H1 (cell line): ENCODE measurements around the gene ZFP36L1. TPM values are rescaled to one million over a fixed set of nuclear protein-coding genes. Genes with fewer than 3 reads are reported as not detected.

Experiments
- BACH1 ChIP-seq: IDR thresholded peaks from 2 replicates; pipeline ENCODE4 v1.6.1; 2012; ENCODE audit warnings: low read length, improper control_type of control experiment
- CTCF ChIP-seq, 3 experiments: IDR thresholded peaks; 1 replicate in 2 of 3; 2 replicates in 1 of 3; pipeline versions ENCODE4 v1.5.1 to v1.6.1; 2011; ENCODE audit warnings: low read length in 3 of 3, mild to moderate bottlenecking in 3 of 3, inconsistent platforms in 2 of 3, low read depth in 1 of 3, moderate library complexity in 1 of 3; ENCODE audit not compliant: insufficient read depth in 1 of 3; ENCODE audit errors: control extremely low read depth in 1 of 3
- MAFK ChIP-seq: IDR thresholded peaks from 2 replicates; pipeline ENCODE4 v1.6.1; 2012; ENCODE audit warnings: low read depth, mild to moderate bottlenecking, improper control_type of control experiment, low read length
- POLR2AphosphoS5 ChIP-seq: IDR thresholded peaks from 2 replicates; pipeline ENCODE4 v1.6.1; 2011; ENCODE audit warnings: low read depth, low read length
- TAF1 ChIP-seq: IDR thresholded peaks from 2 replicates; pipeline ENCODE4 v1.6.1; 2011; ENCODE audit warnings: mild to moderate bottlenecking, low read depth, low read length
- TAF7 ChIP-seq: optimal IDR thresholded peaks from 2 replicates; pipeline ENCODE3; 2011; ENCODE audit warnings: low read depth, mild to moderate bottlenecking, inconsistent platforms, low read length, moderate library complexity, borderline replicate concordance
- polyA plus RNA-seq, 7 experiments: library from polyadenylated mRNA; depleted of rRNA in 3 of 7; stranded (reverse) in 5 of 7; unstranded in 2 of 7; fragments of >200 nt in 5 of 7; fragments of 200-250 nt in 2 of 7; gene quantifications; 1 replicate in 5 of 7; 2 replicates in 1 of 7; 4 replicates in 1 of 7; pipeline versions ENCODE4 v1.2.1 to v1.2.3, GENCODE V29; 2011 to 2013; ENCODE audit warnings: missing spikeins in 2 of 7, mixed read lengths in 2 of 7
- total RNA-seq: library from RNA; stranded (reverse); fragmentation: NEBNext Ultra II Directional; extraction: Animal tissue kit (Norgen Biotek cat#: 25700); gene quantifications from 2 replicates; pipeline ENCODE4 v1.2.1, GENCODE V29; 2021
- TF ChIP-seq, protein P1 (sequence below): IDR thresholded peaks from 2 replicates; pipeline ENCODE4 v1.6.1; 2012; ENCODE audit warnings: low read length, inconsistent platforms

Gene ZFP36L1
- total and polyA plus RNA-seq, 2 of the 8 experiments (the other 6 are each of a cell fraction or from before 2014, with no cell fraction given): 80.4 to 132 TPM

DNA sequence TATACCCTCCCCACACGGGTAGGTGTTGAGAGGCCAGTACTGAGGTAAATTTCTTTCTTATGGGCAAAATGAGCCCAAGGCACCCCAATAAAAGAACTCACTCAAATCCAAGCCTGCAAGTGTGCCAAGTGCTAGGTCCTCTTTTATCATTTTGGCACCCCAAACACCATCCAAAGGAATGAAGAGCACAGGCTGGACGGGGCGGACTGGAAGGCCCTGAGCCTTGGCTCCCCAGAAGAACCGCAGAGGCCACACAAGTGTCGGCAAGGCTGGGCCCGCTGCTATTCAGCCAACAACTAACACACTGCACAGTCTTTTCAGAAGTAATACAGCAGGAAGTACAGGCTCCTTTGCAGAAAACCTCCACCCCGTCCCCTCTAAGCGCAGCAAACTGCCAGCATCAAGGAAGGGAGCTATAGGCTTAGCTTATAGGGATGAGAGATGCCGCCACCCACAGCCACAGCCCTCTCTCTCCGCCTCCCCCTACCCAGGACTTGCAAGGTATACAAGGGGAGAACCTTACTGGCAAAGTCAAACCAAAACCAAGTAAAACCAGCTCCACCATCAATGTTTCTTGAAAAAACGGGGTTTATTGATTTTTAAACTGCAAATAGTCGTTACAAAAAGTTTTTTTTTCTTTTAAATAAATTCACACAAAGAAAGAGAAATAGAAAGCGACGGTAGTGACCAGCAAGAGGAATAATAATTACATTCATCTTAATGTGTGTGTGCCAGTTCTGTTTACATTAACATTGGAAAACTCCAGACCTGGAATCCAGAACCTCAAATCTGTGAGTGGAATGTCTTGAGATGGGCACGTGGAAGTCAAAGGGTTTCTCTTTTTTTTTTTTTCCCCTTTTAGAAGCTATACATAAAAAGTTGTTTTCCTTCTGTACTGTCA, 5.5 kb downstream of the ZFP36L1 start (continued):
- TF ChIP-seq, protein P1, sequence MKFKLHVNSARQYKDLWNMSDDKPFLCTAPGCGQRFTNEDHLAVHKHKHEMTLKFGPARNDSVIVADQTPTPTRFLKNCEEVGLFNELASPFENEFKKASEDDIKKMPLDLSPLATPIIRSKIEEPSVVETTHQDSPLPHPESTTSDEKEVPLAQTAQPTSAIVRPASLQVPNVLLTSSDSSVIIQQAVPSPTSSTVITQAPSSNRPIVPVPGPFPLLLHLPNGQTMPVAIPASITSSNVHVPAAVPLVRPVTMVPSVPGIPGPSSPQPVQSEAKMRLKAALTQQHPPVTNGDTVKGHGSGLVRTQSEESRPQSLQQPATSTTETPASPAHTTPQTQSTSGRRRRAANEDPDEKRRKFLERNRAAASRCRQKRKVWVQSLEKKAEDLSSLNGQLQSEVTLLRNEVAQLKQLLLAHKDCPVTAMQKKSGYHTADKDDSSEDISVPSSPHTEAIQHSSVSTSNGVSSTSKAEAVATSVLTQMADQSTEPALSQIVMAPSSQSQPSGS: no peak; the same call in 1 of the 2 replicates
- TF ChIP-seq CTCF (IDR thresholded peaks at IDR 0.05; ENCODE audit: control extremely low read depth in 1 of 3, insufficient read depth in 1 of 3, low read depth in 1 of 3, low read length in 3 of 3) (no peak), POLR2AphosphoS5 (peak; percentile 57), BACH1 (no peak), TAF1 (no peak), MAFK (no peak), TAF7 (no peak)
